Spleen (tissue), 11 donors: ENCODE measurements around the gene RNF181. TPM values are rescaled to one million over a fixed set of nuclear protein-coding genes. Genes with fewer than 3 reads are reported as not detected.
A peak's percentile ranks its signal among the peaks of the same experiment; 100 is the strongest.
"Not testable (repeated sequence)": the region's sequence is repeated elsewhere in the genome, so short reads cannot be mapped to it uniquely, and the experiment has no call there.

ENCODE experiments used
- DNase-seq: peaks from one replicate; pipeline ENCODE4 v3.0.0-alpha.2; 2020
- H3K27ac ChIP-seq, 8 donors: fragments of 200-600 bp; sonication (generic) in 7 of 8; 1 replicate in 4 of 8; 2 replicates in 4 of 8; pipeline versions ENCODE4 v1.5.0 to v1.8.0; 2016 to 2021; ENCODE audit warnings: inconsistent platforms in 4 of 8, mild to moderate bottlenecking in 4 of 8, moderate library complexity in 1 of 8
- H3K27me3 ChIP-seq, 7 donors: fragments of 200-600 bp; sonication (generic) in 6 of 7; replicated peaks in 1 of 7; 1 replicate in 4 of 7; 2 replicates in 3 of 7; pipeline versions ENCODE4 v1.5.0 to v1.8.0; 2016 to 2021; ENCODE audit warnings: inconsistent platforms in 3 of 7, mild to moderate bottlenecking in 1 of 7
- H3K36me3 ChIP-seq, 6 donors: fragments of 200-600 bp; sonication (generic) in 5 of 6; 1 replicate in 4 of 6; 2 replicates in 2 of 6; pipeline versions ENCODE4 v1.5.0 to v1.8.0; 2016 to 2021; ENCODE audit warnings: inconsistent platforms in 2 of 6
- H3K4me1 ChIP-seq, 6 donors: fragments of 200-600 bp; sonication (generic) in 5 of 6; 1 replicate in 3 of 6; 2 replicates in 3 of 6; pipeline versions ENCODE4 v1.5.0 to v1.8.0; 2016 to 2021; ENCODE audit warnings: inconsistent platforms in 3 of 6
- H3K4me3 ChIP-seq, 8 donors: fragments of 200-600 bp; sonication (generic) in 7 of 8; 1 replicate in 4 of 8; 2 replicates in 4 of 8; pipeline versions ENCODE4 v1.5.0 to v1.8.0; 2016 to 2021; ENCODE audit warnings: inconsistent platforms in 4 of 8, mild to moderate bottlenecking in 4 of 8, moderate library complexity in 2 of 8
- H3K9me3 ChIP-seq, 8 donors: fragments of 200-600 bp; sonication (generic) in 7 of 8; 1 replicate in 4 of 8; 2 replicates in 4 of 8; pipeline versions ENCODE4 v1.5.0 to v1.8.0; 2016 to 2021; ENCODE audit warnings: inconsistent platforms in 4 of 8
- POLR2A ChIP-seq, 3 donors: fragments of 450-650 bp; IDR thresholded peaks; one replicate each; pipeline ENCODE4 v1.5.1; 2017; ENCODE audit warnings: antibody characterized with exemption in 3 of 3, mild to moderate bottlenecking in 1 of 3
- POLR2AphosphoS5 ChIP-seq, 3 donors: sonication (generic); formaldehyde crosslinking; IDR thresholded peaks; one replicate each; pipeline ENCODE4 v1.5.1; 2017; ENCODE audit warnings: antibody characterized with exemption in 3 of 3
- WGBS, 5 donors: extraction: QIAGEN DNeasy Blood & Tissue Kit in 3 of 5; methylation state at CpG; one replicate each; pipeline versions ENCODE4 v1.1.5 to v1.1.7; 2013 to 2018; 5-methylcytosine and 5-hydroxymethylcytosine counted together
- intact Hi-C: fragments of 100-400 bp; cut with DNase I; formaldehyde crosslinking; loops from one replicate; pipeline ENCODE4 v1.15.0; 2023; ENCODE audit warnings: low total_unique reads
- polyA plus RNA-seq, 3 donors: library from polyadenylated mRNA; stranded (reverse); fragments of 200-250 nt; gene quantifications; one replicate each; pipeline ENCODE4 v1.2.1, GENCODE V29; 2013
- total RNA-seq, 7 donors: library from RNA; depleted of rRNA in 3 of 7; stranded (reverse); fragments of >200 nt in 3 of 7; fragmentation: NEBNext Ultra II Directional in 4 of 7; extraction: Animal tissue kit (Norgen Biotek cat#: 25700) in 4 of 7; gene quantifications; one replicate each; pipeline versions ENCODE4 v1.1.0 to v1.2.1, GENCODE V29; 2016 to 2021
- TF ChIP-seq, protein P1 (sequence below), 11 experiments: fragments of 200-600 bp in 7 of 11; fragments of 450-650 bp in 4 of 11; sonication (generic) in 4 of 11; IDR thresholded peaks in 8 of 11; conservative IDR thresholded peaks in 3 of 11; 1 replicate in 7 of 11; 2 replicates in 4 of 11; pipeline versions ENCODE4 v1.4.0 to v1.8.0; 2016 to 2021; ENCODE audit warnings: antibody characterized with exemption in 11 of 11, inconsistent platforms in 4 of 11, mild to moderate bottlenecking in 1 of 11
- donor health status: healthy with polysubstance abuse.
- donor health status: DM: no; HTN: no; CAD: no; lungs with moderate emphysema.
- donor health status: DM: no; HTN: no; CAD: no.
- donor health status: Bipolar disorder and iron deficiency.
- donor health status: healthy.
- donor health status: DM: no; HTN: no; CAD: no.
- donor health status: DM: yes; HTN: yes; CAD: no.

RNF181 gene
- total and polyA plus RNA-seq, 10 donors = 72.9 to 184 (median 123) TPM

DNA sequence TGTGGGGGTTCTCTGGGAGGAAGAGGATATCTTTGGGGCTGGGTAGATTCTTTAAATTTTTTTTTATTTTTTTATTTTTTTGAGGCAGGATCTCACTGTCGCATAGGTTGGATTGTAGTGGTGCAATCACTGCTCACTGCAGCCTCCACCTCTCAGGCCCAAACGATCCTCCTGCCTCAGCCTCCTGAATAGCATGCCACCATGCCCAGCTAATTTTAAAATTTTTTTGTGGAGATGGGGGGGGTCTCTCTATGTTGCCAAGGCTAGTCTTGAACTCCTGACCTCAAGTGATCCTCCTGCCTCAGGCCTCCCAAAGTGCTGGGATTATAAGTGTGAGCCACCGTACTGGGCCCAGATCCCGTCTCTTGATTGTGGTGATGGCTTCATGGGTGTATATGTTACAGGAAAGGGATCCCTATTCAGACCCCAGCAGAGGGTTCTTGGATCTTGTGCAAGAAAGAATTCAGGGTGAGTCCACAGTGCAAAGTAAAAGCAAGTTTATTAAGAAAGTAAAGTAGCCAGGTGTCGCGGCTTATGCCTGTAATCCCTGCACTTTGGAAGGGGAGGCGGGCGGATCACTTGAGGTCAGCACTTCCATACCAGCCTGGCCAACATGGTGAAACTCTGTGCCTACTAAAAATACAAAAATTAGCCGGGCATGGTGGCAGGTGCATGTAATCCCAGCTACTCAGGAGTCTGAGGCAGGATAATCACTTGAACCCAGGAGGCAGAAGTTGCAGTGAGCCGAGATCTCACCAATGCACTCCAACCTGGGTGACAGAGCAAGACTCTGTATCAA lies 18.4 kb downstream of the RNF181 start:
- Histone ChIP-seq H3K4me3 (no peak overlapping the region), H3K27me3 (no peaks in the 10 kb centered on the region), H3K27ac (no peak overlapping the region), H3K36me3 (peaks cover 0 to 31% (median 5%) of the 10 kb centered on the region in 6 donors), H3K9me3 (no peaks in the 10 kb centered on the region), H3K4me1 (peaks cover 25 to 71% (median 55%) of the 10 kb centered on the region in 6 donors)
- intact Hi-C loops = no loop called here
- TF ChIP-seq, protein P1, sequence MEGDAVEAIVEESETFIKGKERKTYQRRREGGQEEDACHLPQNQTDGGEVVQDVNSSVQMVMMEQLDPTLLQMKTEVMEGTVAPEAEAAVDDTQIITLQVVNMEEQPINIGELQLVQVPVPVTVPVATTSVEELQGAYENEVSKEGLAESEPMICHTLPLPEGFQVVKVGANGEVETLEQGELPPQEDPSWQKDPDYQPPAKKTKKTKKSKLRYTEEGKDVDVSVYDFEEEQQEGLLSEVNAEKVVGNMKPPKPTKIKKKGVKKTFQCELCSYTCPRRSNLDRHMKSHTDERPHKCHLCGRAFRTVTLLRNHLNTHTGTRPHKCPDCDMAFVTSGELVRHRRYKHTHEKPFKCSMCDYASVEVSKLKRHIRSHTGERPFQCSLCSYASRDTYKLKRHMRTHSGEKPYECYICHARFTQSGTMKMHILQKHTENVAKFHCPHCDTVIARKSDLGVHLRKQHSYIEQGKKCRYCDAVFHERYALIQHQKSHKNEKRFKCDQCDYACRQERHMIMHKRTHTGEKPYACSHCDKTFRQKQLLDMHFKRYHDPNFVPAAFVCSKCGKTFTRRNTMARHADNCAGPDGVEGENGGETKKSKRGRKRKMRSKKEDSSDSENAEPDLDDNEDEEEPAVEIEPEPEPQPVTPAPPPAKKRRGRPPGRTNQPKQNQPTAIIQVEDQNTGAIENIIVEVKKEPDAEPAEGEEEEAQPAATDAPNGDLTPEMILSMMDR (IDR thresholded peaks at IDR 0.05 in 8 of 11, conservative IDR thresholded peaks at IDR 0.05 in 3 of 11) = no peak
- TF ChIP-seq POLR2AphosphoS5 (IDR thresholded peaks at IDR 0.05) (no peak), POLR2A (IDR thresholded peaks at IDR 0.05) (no peak)
- no peak for DNase-seq
- 90 to 94% (median 92%) methylated on average over 10 of the region's 10 CpGs for WGBS, 5 donors

DNA sequence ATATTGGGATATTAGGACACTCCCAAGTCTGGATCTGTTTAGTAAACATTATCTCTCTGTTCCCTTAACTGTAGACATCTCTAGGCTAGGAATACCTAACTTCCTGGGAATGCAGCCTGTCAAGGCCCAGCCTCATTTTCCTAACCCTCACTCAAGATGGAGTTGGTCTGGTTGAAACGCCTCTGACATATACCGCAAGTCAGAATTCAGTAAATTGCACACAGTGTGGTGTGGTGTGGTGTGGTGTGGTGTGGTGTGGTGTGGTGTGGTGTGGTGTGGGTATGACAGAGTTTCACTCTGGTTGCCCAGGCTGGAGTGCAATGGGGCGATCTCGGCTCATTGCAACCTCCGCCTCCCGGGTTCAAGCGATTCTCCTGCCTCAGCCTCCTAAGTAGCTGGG lies 19.2 kb downstream of the RNF181 start:
- 92 to 98% (median 93%) methylated on average over 5 to 7 of the region's 7 CpGs for WGBS, 5 donors

DNA sequence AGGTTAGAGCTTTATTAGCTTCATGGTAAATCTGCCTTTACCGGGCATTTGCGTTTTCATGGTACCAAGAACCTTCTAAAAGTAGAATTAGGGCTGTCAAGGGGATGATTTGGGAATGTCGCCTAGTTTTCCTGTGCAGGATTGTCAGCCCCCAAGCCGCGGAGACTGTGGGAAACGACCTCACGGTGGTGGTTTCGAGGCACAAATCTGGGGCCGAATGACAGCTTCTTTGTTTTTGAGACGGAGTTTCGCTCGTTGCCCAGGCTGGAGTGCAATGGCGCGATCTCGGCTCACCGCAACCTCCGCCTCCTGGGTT lies 19.8 kb downstream of the RNF181 start:
- peak overlapping the region in 4 of 8 donors; percentile 79 to 100 (median 82) for H3K4me3 ChIP-seq
- intact Hi-C loops = no loop called here
- 91 to 94% (median 92%) methylated on average over 17 of the region's 17 CpGs for WGBS, 5 donors
- DNase-seq = peak; percentile 78
- peaks cover 23 to 71% (median 48%) of the 10 kb centered on the region in 6 donors for H3K4me1 ChIP-seq
- H3K27ac ChIP-seq = peak overlapping the region; percentile 85 to 95 (median 90)
- no peaks in the 10 kb centered on the region for H3K27me3 ChIP-seq
- H3K36me3 ChIP-seq = peaks cover 0 to 31% (median 16%) of the 10 kb centered on the region in 6 donors
- no peaks in the 10 kb centered on the region for H3K9me3 ChIP-seq
- TF ChIP-seq, protein P1 (IDR thresholded peaks at IDR 0.05 in 8 of 11, conservative IDR thresholded peaks at IDR 0.05 in 3 of 11) = no peak
- no peak for TF ChIP-seq POLR2A (IDR thresholded peaks at IDR 0.05)
- TF ChIP-seq POLR2AphosphoS5 (IDR thresholded peaks at IDR 0.05) = no peak

More for the DNA sequence above, 19.2 kb downstream of the RNF181 start:
- peaks cover 0 to 31% (median 11%) of the 10 kb centered on the region in 6 donors for H3K36me3 ChIP-seq
- H3K27ac ChIP-seq, DNase-seq, H3K27me3 ChIP-seq, intact Hi-C loops, H3K4me3 ChIP-seq, H3K9me3 ChIP-seq: not testable (repeated sequence)
- peaks cover 25 to 71% (median 53%) of the 10 kb centered on the region in 6 donors for H3K4me1 ChIP-seq

DNA sequence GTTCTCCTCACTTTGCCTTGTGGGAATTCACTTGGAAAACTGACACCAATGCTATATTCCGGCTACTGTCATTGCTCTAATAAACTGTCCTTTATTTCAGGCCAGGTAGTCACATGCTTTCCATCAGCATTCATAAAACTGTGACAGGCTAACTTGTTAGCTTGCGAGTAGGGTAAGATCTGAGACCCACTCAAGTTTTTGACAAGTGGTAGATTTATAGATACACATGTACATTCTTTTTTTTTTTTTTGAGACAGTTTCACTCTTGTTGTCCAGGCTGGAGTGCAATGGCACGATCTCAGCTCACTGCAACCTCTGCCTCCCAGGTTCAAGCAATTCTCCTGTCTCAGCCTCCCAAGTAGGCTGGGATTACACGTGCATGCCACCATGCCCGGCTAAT lies 22.2 kb downstream of the RNF181 start:
- peaks cover 13 to 52% (median 31%) of the 10 kb centered on the region in 6 donors for H3K4me1 ChIP-seq
- H3K9me3 ChIP-seq, H3K27ac ChIP-seq, H3K27me3 ChIP-seq, intact Hi-C loops, DNase-seq: not testable (repeated sequence)
- H3K36me3 ChIP-seq = peaks cover 0 to 54% (median 37%) of the 10 kb centered on the region in 6 donors
- WGBS, 5 donors = 86 to 93% (median 90%) methylated on average over 5 of the region's 5 CpGs
- H3K4me3 ChIP-seq = peak overlapping the region in 3 of 8 donors; percentile 80 to 98 (median 85)

DNA sequence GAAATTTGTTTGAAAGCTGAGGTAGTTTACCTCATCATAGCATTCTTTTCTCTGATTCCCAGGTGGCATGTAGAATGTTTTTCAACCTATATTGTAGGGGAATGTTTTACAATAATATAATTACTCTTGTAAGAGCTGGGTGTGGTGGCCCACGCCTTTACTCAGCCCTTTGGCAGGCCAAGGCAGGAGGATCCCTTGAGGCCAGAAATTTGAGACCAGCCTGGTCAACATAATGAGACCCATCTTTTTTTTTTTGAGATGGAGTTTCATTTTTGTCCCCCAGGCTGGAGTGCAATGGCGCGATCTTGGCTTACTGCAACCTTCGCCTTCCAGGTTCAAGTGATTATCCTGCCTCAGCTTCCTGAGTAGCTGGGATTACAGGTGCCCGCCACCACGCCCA lies 24.1 kb downstream of the RNF181 start:
- Histone ChIP-seq H3K4me3 (no peak overlapping the region), H3K9me3 (no peaks in the 10 kb centered on the region), H3K27me3 (no peaks in the 10 kb centered on the region), H3K36me3 (peaks cover 5 to 73% (median 56%) of the 10 kb centered on the region in 6 donors), H3K4me1 (peaks cover 13 to 49% (median 30%) of the 10 kb centered on the region in 6 donors), H3K27ac (no peak overlapping the region)
- intact Hi-C loops = no loop called here
- WGBS, 5 donors = 92 to 96% (median 95%) methylated on average over 6 of the region's 6 CpGs
- DNase-seq = no peak
- TF ChIP-seq, protein P1 (IDR thresholded peaks at IDR 0.05 in 8 of 11, conservative IDR thresholded peaks at IDR 0.05 in 3 of 11) = no peak
- no peak for TF ChIP-seq POLR2A (IDR thresholded peaks at IDR 0.05)
- TF ChIP-seq POLR2AphosphoS5 (IDR thresholded peaks at IDR 0.05) = no peak
